ENCODE data around the gene ALPK1.
"Not testable (repeated sequence)": the region's sequence is repeated elsewhere in the genome, so short reads cannot be mapped to it uniquely, and the experiment has no call there.

The ALPK1 gene

DNA sequence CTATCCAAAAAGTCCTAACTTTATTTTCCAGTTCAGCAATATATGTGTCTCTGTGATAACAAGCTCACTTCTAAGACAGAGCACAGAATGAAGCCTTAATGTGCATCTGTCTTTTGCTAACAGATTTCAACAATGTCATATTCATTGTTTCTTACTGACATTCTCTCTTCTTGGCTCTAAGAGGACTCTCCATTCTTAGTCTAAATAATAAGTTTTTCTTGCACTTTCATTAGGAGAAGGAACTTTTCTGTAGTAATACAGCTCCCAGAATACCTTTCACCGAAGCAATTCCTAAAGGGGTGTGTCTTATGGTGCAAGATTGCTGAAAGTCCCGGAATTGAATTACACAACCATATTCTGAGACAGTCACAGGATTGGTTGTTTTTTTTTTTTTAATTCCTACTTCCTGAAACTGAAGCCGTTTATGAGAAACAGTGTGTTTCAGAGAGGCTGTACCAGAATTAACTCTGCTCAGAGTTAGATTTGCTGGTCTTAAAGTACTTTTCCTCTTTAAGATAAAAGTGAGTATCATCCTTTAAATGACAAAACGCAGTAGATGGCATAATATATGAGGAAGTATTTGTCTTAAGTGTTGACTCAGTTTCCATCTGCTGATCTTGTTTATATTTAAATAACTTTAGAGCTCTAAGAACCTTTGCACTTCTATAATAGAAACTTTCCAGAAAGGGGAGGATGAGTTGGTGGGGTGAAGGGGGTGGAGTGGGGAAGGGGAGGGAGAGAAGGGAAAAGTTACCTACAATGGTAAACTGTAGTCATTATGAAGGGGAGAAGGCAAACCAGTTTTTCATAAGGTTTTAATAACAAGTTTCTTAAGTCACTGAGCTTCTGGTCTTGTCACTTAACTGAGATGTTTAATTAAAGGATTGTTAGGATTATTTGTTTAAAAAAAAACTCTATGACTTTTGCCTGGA, at the start of gene ALPK1:
Gene ALPK1 (plus strand): TSS at position 421 of the 932 bp plus-strand sequence.
- ATAC-seq, result peak; percentile 73 to 80

GRCh38 chr4:112251019-112251643, 46.0 kb upstream of the ALPK1 start:
- no peak for ATAC-seq

GRCh38 chr4:112252234-112252633, 44.9 kb upstream of the ALPK1 start:
- no peak for ATAC-seq

GRCh38 chr4:112253382-112254000, 43.7 kb upstream of the ALPK1 start:
- no peak for ATAC-seq

DNA sequence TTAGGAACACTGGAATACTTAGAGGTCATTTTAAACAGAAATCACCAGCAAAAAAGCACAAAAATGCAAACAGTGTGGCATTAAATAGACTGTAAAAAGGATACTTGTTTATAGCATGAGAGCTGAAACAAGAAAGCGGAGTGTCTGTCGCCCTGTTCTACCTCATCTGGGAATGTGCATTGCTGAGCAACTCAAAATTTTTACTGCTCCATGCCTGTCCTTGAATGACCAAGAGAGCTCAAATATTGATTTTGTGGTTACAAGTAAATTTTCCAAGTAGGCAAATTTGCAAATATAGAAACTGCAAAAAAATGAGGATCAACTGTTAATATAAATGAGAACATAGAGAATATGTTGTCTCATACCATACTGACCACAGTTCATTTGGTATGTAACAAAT, 40.1 kb upstream of the ALPK1 start:
- ATAC-seq, result no peak

GRCh38 chr4:112266823-112267222, 30.3 kb upstream of the ALPK1 start:
- ATAC-seq, result no peak

- no peak for ATAC-seq
Observed at GRCh38 chr4:112270051-112270450, 27.1 kb upstream of the ALPK1 start.

DNA sequence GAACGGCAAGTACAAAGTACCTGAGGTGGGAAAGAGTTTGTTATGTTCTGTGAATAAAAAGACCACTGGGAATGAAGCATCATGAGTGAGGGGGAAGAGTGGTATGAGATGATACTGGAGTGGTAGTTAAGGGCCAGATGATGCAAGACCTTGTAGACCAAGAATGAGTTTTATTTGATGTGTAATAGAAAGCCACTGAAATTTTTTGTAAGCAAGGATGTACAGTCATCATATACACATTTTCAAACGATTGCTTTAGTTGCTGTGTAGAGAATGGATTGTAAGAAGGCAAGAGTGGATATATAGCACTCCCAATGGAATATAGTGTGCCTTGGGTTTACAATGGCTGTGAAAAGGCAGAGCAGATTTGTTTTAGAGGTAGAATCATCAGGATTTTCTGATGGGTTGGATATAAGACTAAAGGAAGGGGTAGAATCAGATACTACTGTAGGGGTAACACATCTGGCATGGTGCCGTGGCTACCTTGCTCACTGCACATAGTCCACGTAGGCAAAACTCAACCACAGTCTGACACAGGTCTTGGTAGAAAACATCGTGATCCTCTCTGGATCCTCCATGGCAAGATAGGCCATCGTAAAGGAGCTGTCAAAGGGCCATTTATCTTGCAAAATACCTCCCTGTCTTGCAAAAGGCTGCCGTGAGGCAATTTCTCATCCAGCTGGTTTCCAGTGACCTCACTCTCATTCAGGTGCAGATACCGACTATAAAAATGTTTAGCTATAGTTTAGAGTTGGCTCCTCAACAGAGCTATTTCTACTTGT, 26.3 kb upstream of the ALPK1 start:
- ATAC-seq, result peak; percentile 25 to 44

GRCh38 chr4:112272292-112272691, 24.9 kb upstream of the ALPK1 start:
- ATAC-seq, result no peak

- no peak for ATAC-seq
Observed at GRCh38 chr4:112274959-112275358, 22.2 kb upstream of the ALPK1 start.

DNA sequence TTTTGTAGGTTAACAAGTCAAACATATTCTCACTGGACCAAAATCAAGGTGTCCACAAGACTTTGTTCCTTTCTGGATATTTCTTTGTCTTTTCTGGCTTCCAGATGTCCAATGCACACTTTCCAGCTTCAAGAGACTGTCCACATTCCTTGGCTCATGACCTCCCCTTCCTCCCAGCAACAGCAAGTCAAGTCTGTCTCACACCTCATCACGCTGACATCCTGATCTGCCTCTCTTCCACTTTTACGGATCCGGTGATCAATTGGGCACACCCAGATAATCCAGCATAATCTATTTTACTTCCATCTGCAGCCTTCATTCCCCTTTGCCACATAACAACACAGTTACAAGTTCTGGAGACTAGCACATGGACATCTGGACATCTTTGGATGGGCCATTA, 21.1 kb upstream of the ALPK1 start:
- no peak for ATAC-seq

GRCh38 chr4:112277220-112277619, 19.9 kb upstream of the ALPK1 start:
- no peak for ATAC-seq

- no peak for ATAC-seq
Observed at GRCh38 chr4:112277705-112278448, 19.3 kb upstream of the ALPK1 start.

- no peak for ATAC-seq
Observed at GRCh38 chr4:112279025-112279881, 17.9 kb upstream of the ALPK1 start.

DNA sequence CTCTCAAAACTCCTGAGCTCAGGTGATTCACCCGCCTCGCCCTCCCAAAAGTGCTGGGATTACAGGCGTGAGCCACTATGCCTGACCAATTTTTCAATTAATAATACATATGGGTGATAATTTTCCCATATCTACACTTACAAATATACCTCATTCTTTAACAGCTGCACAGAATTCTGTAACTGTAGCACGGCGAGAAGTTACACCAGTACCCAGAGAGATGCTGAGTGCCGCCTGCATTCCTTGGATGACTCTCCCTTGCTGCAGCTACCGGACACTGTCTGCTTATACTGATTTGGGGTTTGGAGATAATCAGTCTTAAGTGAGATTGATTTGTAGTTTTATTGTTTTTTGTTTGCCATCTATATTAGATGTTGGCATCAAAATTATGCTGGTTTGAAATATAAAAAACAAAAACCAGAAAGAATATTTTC, 17.3 kb upstream of the ALPK1 start:
- ATAC-seq, result no peak

GRCh38 chr4:112280386-112281056, 16.6 kb upstream of the ALPK1 start:
- ATAC-seq, result no peak

- not testable (repeated sequence) for ATAC-seq
Observed at GRCh38 chr4:112281895-112282398, 15.2 kb upstream of the ALPK1 start.

DNA sequence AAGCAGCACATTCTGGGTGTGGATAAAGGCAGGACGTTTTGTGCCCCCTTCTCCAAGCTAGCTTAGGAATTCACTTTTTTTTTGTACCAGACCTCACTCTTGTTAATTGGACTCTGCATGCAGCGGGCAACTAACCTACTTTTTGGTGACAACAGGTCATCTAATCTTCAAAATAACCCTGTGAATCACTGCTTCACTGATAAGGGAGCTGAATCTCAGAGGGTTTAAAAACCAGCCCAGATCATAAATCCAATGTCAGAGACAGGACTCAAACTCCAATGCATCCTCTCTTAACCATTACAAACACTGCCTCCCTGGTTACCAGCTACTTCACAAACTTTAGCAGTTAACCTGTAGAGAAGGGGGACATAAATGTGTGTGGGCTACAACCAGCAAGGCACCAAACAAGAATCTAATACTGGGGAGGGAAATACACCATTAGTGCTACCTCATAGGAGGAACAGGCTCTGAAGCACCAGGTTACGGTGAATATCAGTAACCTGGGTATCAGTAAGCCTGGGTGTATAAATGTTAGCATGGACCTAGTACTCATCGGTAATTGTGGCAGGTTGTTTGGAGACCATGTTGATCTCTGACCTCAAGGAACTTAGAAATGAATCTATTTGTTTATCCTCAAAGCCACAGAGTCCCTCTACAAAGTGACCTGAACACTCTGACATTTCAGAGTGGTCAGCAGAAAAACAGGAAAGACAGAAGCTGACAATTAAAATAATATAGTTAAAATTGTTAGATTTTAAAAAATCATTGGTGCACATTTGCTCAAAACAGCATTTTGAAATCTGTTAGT, 14.1 kb upstream of the ALPK1 start:
- no peak for ATAC-seq

DNA sequence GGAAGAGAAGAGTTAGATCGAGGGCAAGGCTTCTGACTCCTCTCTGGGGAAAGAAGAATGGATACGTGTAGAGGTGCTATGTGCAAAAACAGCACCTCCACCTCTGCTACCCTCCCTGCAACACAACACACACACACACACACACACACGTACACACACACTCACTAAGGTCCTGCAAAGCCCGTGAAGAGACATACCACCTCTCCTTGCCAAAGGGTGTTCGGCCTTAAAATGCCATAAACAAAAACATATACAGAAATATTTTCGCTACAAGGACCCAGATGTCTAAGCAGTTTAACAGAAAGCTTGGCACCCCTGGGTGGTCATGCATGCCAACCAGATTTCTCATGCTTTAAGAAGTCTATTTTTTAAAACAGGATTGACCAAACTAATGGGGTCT, 13.0 kb upstream of the ALPK1 start:
- ATAC-seq, result no peak

Data from activated CD4-positive, CD25-positive, alpha-beta regulatory T cell treated with anti-CD3 and anti-CD28 coated beads, Interleukin-2, amount 50 U/mL, for 24 hours (primary cell).